SK-N-MC (cell line): ENCODE measurements around the gene TPPP.
"Not testable (repeated sequence)": the region's sequence is repeated elsewhere in the genome, so short reads cannot be mapped to it uniquely, and the experiment has no call there.

Source experiments
- EZH2 ChIP-seq: fragments of 200-600 bp; sonication (generic); IDR thresholded peaks from one replicate; pipeline ENCODE4 v1.6.1; 2017; ENCODE audit warnings: antibody characterized with exemption
- FOXP2 ChIP-seq: optimal IDR thresholded peaks from 2 replicates; pipeline ENCODE3; 2011; ENCODE audit warnings: mild to moderate bottlenecking, moderate library complexity; ENCODE audit not compliant: insufficient read depth; ENCODE audit errors: extremely low read length, control extremely low read depth
- POLR2AphosphoS5 ChIP-seq: IDR thresholded peaks from 2 replicates; pipeline ENCODE4 v1.6.1; 2012; ENCODE audit warnings: mild to moderate bottlenecking, low read depth, low read length, borderline replicate concordance

- TF ChIP-seq POLR2AphosphoS5, EZH2, FOXP2: not testable (repeated sequence)
Observed at GRCh38 chr5:723865-724264, 30.7 kb upstream of the TPPP start.
